IMR-90 (cell line): ENCODE measurements around the gene ERH. TPM values are rescaled to one million over a fixed set of nuclear protein-coding genes. Genes with fewer than 3 reads are reported as not detected.

Source experiments
- ATAC-seq: fragments of 200-7000 bp; cut with Tn5 transposase; 2 replicates; pipeline ENCODE4 v1.9.1; 2020; ENCODE audit warnings: low read depth, mild to moderate bottlenecking, moderate library complexity
- BruUV-seq: library from RNA; stranded (reverse); fragments of 400-500 nt; replicated peaks from 2 replicates; lab custom pipeline; 2021; lab: Mats Ljungman, UMichigan
- CTCF ChIA-PET: fragments of 300-600 bp; formaldehyde crosslinking; extraction: SDS; loops from one replicate; lab custom pipeline; 2021; ENCODE audit warnings: antibody characterized with exemption; lab: Yijun Ruan, JAX
- POLR2A ChIA-PET: fragments of 300-600 bp; sonication (Branson Sonifier 250); formaldehyde crosslinking; loops from one replicate; lab custom pipeline; 2022; ENCODE audit warnings: antibody characterized with exemption; ENCODE audit not compliant: unreplicated experiment; lab: Charles Lee
- DNase-seq: peaks from one replicate; pipeline ENCODE4 v3.0.0; 2013
- H2AFZ ChIP-seq: replicated peaks from 2 replicates; pipeline ENCODE3; 2013; ENCODE audit warnings: low read length, mild to moderate bottlenecking; ENCODE audit not compliant: poor library complexity
- H2AK5ac ChIP-seq: 2 replicates; pipeline ENCODE4 v1.6.1; 2013; ENCODE audit warnings: low read depth, low read length, inconsistent platforms
- H2AK9ac ChIP-seq: replicated peaks from 2 replicates; pipeline ENCODE3; 2013; ENCODE audit warnings: mild to moderate bottlenecking, low read depth, low read length, moderate library complexity; ENCODE audit not compliant: poor library complexity
- H2BK120ac ChIP-seq: 2 replicates; pipeline ENCODE4 v1.6.1; 2013; ENCODE audit warnings: low read depth, low read length, inconsistent platforms
- H2BK15ac ChIP-seq: 3 replicates; pipeline ENCODE4 v1.6.1; 2013; ENCODE audit warnings: low read depth, low read length, inconsistent platforms
- H2BK20ac ChIP-seq: 2 replicates; pipeline ENCODE4 v1.6.1; 2013; ENCODE audit warnings: low read depth, mild to moderate bottlenecking, inconsistent platforms, low read length, moderate library complexity
- H2BK5ac ChIP-seq: 2 replicates; pipeline ENCODE4 v1.6.1; 2013; ENCODE audit warnings: mild to moderate bottlenecking, low read depth, low read length, inconsistent platforms; ENCODE audit not compliant: poor library complexity, severe bottlenecking
- H3K14ac ChIP-seq: replicated peaks from 2 replicates; pipeline ENCODE4 v1.6.1; 2013; ENCODE audit warnings: low read depth, low read length, inconsistent platforms
- H3K18ac ChIP-seq: 2 replicates; pipeline ENCODE4 v1.6.1; 2013; ENCODE audit warnings: low read depth, low read length, control low read depth
- H3K23ac ChIP-seq: 2 replicates; pipeline ENCODE4 v1.6.1; 2013; ENCODE audit warnings: low read depth, low read length, inconsistent platforms
- H3K27ac ChIP-seq: 2 replicates; pipeline ENCODE4 v1.5.1; 2013; ENCODE audit warnings: mild to moderate bottlenecking, control low read depth, low read length; ENCODE audit not compliant: insufficient read depth
- H3K27me3 ChIP-seq: 2 replicates; pipeline ENCODE4 v1.6.1; 2013; ENCODE audit warnings: low read length; ENCODE audit not compliant: control insufficient read depth, insufficient read depth
- H3K36me3 ChIP-seq: 2 replicates; pipeline ENCODE4 v1.6.1; 2013; ENCODE audit warnings: low read length, mixed read lengths; ENCODE audit not compliant: control insufficient read depth, insufficient read depth
- H3K4ac ChIP-seq: 2 replicates; pipeline ENCODE4 v1.6.1; 2013; ENCODE audit warnings: low read depth, low read length, inconsistent platforms
- H3K4me1 ChIP-seq: 2 replicates; pipeline ENCODE4 v1.6.1; 2013; ENCODE audit warnings: low read length, mixed read lengths; ENCODE audit not compliant: control insufficient read depth, insufficient read depth
- H3K4me2 ChIP-seq: 2 replicates; pipeline ENCODE4 v1.6.1; 2013; ENCODE audit warnings: low read depth, mild to moderate bottlenecking, control low read depth, low read length, moderate library complexity
- H3K4me3 ChIP-seq: 2 replicates; pipeline ENCODE4 v1.5.1; 2013; ENCODE audit warnings: low read depth, mild to moderate bottlenecking, control low read depth, low read length, moderate library complexity; ENCODE audit not compliant: insufficient read depth
- H3K56ac ChIP-seq: 2 replicates; pipeline ENCODE4 v1.6.1; 2013; ENCODE audit warnings: low read length, inconsistent platforms; ENCODE audit not compliant: insufficient read depth; ENCODE audit errors: extremely low read depth
- H3K79me1 ChIP-seq, 2 experiments: 2 replicates each; pipeline ENCODE4 v1.6.1; 2013; ENCODE audit warnings: low read length in 2 of 2, inconsistent platforms in 1 of 2, low read depth in 1 of 2
- H3K9ac ChIP-seq: 2 replicates; pipeline ENCODE4 v1.6.1; 2013; ENCODE audit warnings: low read depth, low read length, control low read depth
- H3K9me1 ChIP-seq: 2 replicates; pipeline ENCODE4 v1.6.1; 2013; ENCODE audit warnings: low read length, inconsistent platforms; ENCODE audit not compliant: insufficient read depth
- H3K9me3 ChIP-seq: 2 replicates; pipeline ENCODE4 v1.6.1; 2013; ENCODE audit warnings: low read length; ENCODE audit not compliant: control insufficient read depth, insufficient read depth
- H4K20me1 ChIP-seq: 2 replicates; pipeline ENCODE4 v1.6.1; 2013; ENCODE audit warnings: low read length, inconsistent platforms; ENCODE audit not compliant: insufficient read depth
- H4K5ac ChIP-seq: 2 replicates; pipeline ENCODE4 v1.6.1; 2013; ENCODE audit warnings: mild to moderate bottlenecking, low read depth, low read length, control low read depth
- H4K8ac ChIP-seq, 2 experiments: 2 replicates each; pipeline ENCODE4 v1.6.1; 2013; ENCODE audit warnings: low read depth in 2 of 2, low read length in 2 of 2, control low read depth in 1 of 2, inconsistent platforms in 1 of 2
- H4K91ac ChIP-seq: 2 replicates; pipeline ENCODE4 v1.6.1; 2013; ENCODE audit warnings: low read depth, low read length, inconsistent platforms; ENCODE audit not compliant: insufficient read depth
- BHLHE40 ChIP-seq: fragments of 150-350 bp; IDR thresholded peaks from 2 replicates; pipeline ENCODE4 v1.6.1; 2016; ENCODE audit warnings: mild to moderate bottlenecking, low read depth, low read length
- CEBPB ChIP-seq: IDR thresholded peaks from 2 replicates; pipeline ENCODE4 v1.6.1; 2012; ENCODE audit warnings: low read depth, low read length, improper control_type of control experiment
- CHD1 ChIP-seq: IDR thresholded peaks from 2 replicates; pipeline ENCODE4 v1.6.1; 2012; ENCODE audit warnings: low read depth, low read length, improper control_type of control experiment
- CTCF ChIP-seq: conservative IDR thresholded peaks from 2 replicates; pipeline ENCODE4 v1.5.1; 2012; ENCODE audit warnings: mild to moderate bottlenecking, low read depth, low read length, improper control_type of control experiment
- ELK1 ChIP-seq: fragments of 150-350 bp; IDR thresholded peaks from 2 replicates; pipeline ENCODE4 v1.6.1; 2016; ENCODE audit warnings: low read depth, mild to moderate bottlenecking, low read length, moderate library complexity, borderline replicate concordance
- FOS ChIP-seq: fragments of 150-350 bp; IDR thresholded peaks from 2 replicates; pipeline ENCODE4 v1.6.1; 2016; ENCODE audit warnings: low read depth, low read length
- MAFK ChIP-seq: IDR thresholded peaks from 2 replicates; pipeline ENCODE4 v1.6.1; 2012; ENCODE audit warnings: low read depth, low read length, improper control_type of control experiment
- MAZ ChIP-seq: IDR thresholded peaks from 2 replicates; pipeline ENCODE4 v1.6.1; 2012; ENCODE audit warnings: low read depth, mild to moderate bottlenecking, low read length, improper control_type of control experiment, moderate library complexity, borderline replicate concordance
- MXI1 ChIP-seq: IDR thresholded peaks from 2 replicates; pipeline ENCODE4 v1.6.1; 2012; ENCODE audit warnings: low read depth, mild to moderate bottlenecking, low read length, moderate library complexity, borderline replicate concordance
- NFE2L2 ChIP-seq: fragments of 150-350 bp; IDR thresholded peaks from 2 replicates; pipeline ENCODE4 v1.6.1; 2016; ENCODE audit warnings: low read depth, mild to moderate bottlenecking, low read length
- POLR2A ChIP-seq: IDR thresholded peaks from 2 replicates; pipeline ENCODE4 v1.6.1; 2012; ENCODE audit warnings: mild to moderate bottlenecking, low read depth, low read length
- RAD21 ChIP-seq: IDR thresholded peaks from 2 replicates; pipeline ENCODE4 v1.6.1; 2012; ENCODE audit warnings: low read length, improper control_type of control experiment
- RCOR1 ChIP-seq: IDR thresholded peaks from 2 replicates; pipeline ENCODE4 v1.6.1; 2012; ENCODE audit warnings: mild to moderate bottlenecking, low read length, improper control_type of control experiment; ENCODE audit not compliant: insufficient replicate concordance
- RFX5 ChIP-seq: IDR thresholded peaks from 2 replicates; pipeline ENCODE4 v1.8.0; 2012; ENCODE audit warnings: low read depth, mild to moderate bottlenecking, low read length, moderate library complexity
- SMC3 ChIP-seq: fragments of 150-350 bp; IDR thresholded peaks from 2 replicates; pipeline ENCODE4 v1.6.1; 2016; ENCODE audit warnings: low read depth, mild to moderate bottlenecking, antibody characterized with exemption, low read length, moderate library complexity
- WGBS, 2 experiments: methylation state at CpG; one replicate each; pipeline versions ENCODE4 v1.1.5 to v1.1.7; 2013; ENCODE audit warnings: missing lambda C conversion rate in 2 of 2; ENCODE audit not compliant: insufficient read length in 1 of 2; ENCODE audit errors: extremely low coverage in 2 of 2; 5-methylcytosine and 5-hydroxymethylcytosine counted together
- dilution Hi-C: fragments of 300-500 bp; cut with HindIII; formaldehyde crosslinking; loops from one replicate; pipeline ENCODE4 v1.14.3; 2018; ENCODE audit warnings: low sequenced_read_pairs; ENCODE audit not compliant: unreplicated experiment
- in situ Hi-C: fragments of 300-500 bp; cut with MboI; formaldehyde crosslinking; loops from 3 replicates; pipeline ENCODE4 v1.14.3; 2019; ENCODE audit warnings: low sequenced_read_pairs, inconsistent platforms, mixed read lengths
- intact Hi-C: fragments of 100-400 bp; cut with micrococcal nuclease; formaldehyde crosslinking; loops from 2 replicates; pipeline ENCODE4 v1.10.0; 2022
- polyA plus RNA-seq, 3 experiments: library from polyadenylated mRNA; depleted of rRNA; stranded (reverse); fragments of >200 nt; gene quantifications; 2 replicates each; pipeline ENCODE4 v1.2.3, GENCODE V29; 2012; ENCODE audit warnings: low replicate concordance in 1 of 3
- total RNA-seq: library from RNA; depleted of rRNA; stranded (reverse); fragments of >200 nt; gene quantifications from 2 replicates; pipeline ENCODE4 v1.2.3, GENCODE V29; 2012
- TF ChIP-seq, protein P1 (sequence below): fragments of 150-350 bp; IDR thresholded peaks from 2 replicates; pipeline ENCODE4 v1.6.1; 2017; ENCODE audit warnings: mild to moderate bottlenecking, antibody characterized with exemption, low read length, low read depth

The ERH gene
- total and polyA plus RNA-seq, 2 of the 4 experiments (the other 2 are of a cell fraction), result 64.2 to 150 TPM

- H3K27ac ChIP-seq, result no peak overlapping the region
- H3K79me1 ChIP-seq, result no peaks in the 10 kb centered on the region
- CTCF ChIA-PET, result no interaction called here
- no peak overlapping the region for H2BK120ac ChIP-seq
- dilution Hi-C loops, result no loop called here
- POLR2A ChIA-PET, result no interaction called here
- no peak overlapping the region for H2BK5ac ChIP-seq
- H3K4me1 ChIP-seq, result no peaks in the 10 kb centered on the region
- BruUV-seq, result no TSS peak
- H2AK5ac ChIP-seq, result no peak overlapping the region
- no peak overlapping the region for H3K4me3 ChIP-seq
- H3K23ac ChIP-seq, result no peak overlapping the region
- H3K4ac ChIP-seq, result no peak overlapping the region
- 33% methylated on average over 1 of the region's 4 CpGs; no CpG with 5 or more reads in 1 of the 2 experiments for WGBS, 2 experiments
- H3K9ac ChIP-seq, result no peak overlapping the region
- H3K36me3 ChIP-seq, result no peaks in the 10 kb centered on the region
- no peak overlapping the region for H3K14ac ChIP-seq
- no peak overlapping the region for H2AK9ac ChIP-seq
- DNase-seq (no peak), ATAC-seq (no peak)
- H4K8ac ChIP-seq, result no peak overlapping the region
- H4K91ac ChIP-seq, result no peak overlapping the region
- H3K4me2 ChIP-seq, result no peak overlapping the region
- no peaks in the 10 kb centered on the region for H3K9me3 ChIP-seq
- intact Hi-C loops, result no loop called here
- H4K5ac ChIP-seq, result no peak overlapping the region
- no peak overlapping the region for H2AFZ ChIP-seq
- peaks cover 46% of the 10 kb centered on the region for H3K27me3 ChIP-seq
- H3K18ac ChIP-seq, result no peak overlapping the region
- in situ Hi-C loops, result no loop called here
- no peaks in the 10 kb centered on the region for H3K9me1 ChIP-seq
- no peak overlapping the region for H2BK15ac ChIP-seq
- H3K56ac ChIP-seq, result no peak overlapping the region
- no peak overlapping the region for H2BK20ac ChIP-seq
- no peaks in the 10 kb centered on the region for H4K20me1 ChIP-seq
- TF ChIP-seq MXI1 (no peak), RCOR1 (no peak), SMC3 (no peak), MAZ (no peak), BHLHE40 (no peak), MAFK (no peak), CHD1 (no peak), POLR2A (no peak), CEBPB (no peak), RFX5 (no peak), CTCF (no peak), FOS (no peak), ELK1 (no peak), RAD21 (no peak), NFE2L2 (no peak)
- TF ChIP-seq, protein P1, sequence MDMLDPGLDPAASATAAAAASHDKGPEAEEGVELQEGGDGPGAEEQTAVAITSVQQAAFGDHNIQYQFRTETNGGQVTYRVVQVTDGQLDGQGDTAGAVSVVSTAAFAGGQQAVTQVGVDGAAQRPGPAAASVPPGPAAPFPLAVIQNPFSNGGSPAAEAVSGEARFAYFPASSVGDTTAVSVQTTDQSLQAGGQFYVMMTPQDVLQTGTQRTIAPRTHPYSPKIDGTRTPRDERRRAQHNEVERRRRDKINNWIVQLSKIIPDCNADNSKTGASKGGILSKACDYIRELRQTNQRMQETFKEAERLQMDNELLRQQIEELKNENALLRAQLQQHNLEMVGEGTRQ, result no peak
Observed at GRCh38 chr14:69333791-69334337, 64.2 kb downstream of the ERH start.
